ENCODE results near the gene KCNIP4.

Gene KCNIP4

GRCh38 chr4:21457086-21457840, 491.3 kb downstream of the KCNIP4 start:
- H3K4me3 ChIP-seq (replicated peaks; ENCODE audit: insufficient read depth, low read length) = no peak overlapping the region

GRCh38 chr4:21454831-21455230, 493.7 kb downstream of the KCNIP4 start:
- no peak for DNase-seq (ENCODE audit: low read depth in 1 of 2, low spot score in 1 of 2)
- no peak for TF ChIP-seq CTCF (IDR thresholded peaks at IDR 0.05; ENCODE audit: insufficient read depth, low read length)
- TF ChIP-seq REST (IDR thresholded peaks at IDR 0.05; ENCODE audit: insufficient replicate concordance, low read depth) = no peak
- TF ChIP-seq SPI1 (IDR thresholded peaks at IDR 0.05; ENCODE audit: borderline replicate concordance, low read depth) = no peak
- H3K27ac ChIP-seq (replicated peaks) = no peak overlapping the region

More at GRCh38 chr4:21457086-21457840, 491.3 kb downstream of the KCNIP4 start:
- H3K27ac ChIP-seq (replicated peaks) = no peak overlapping the region
- DNase-seq (ENCODE audit: low read depth in 1 of 2, low spot score in 1 of 2) = no peak
- TF ChIP-seq REST (IDR thresholded peaks at IDR 0.05; ENCODE audit: insufficient replicate concordance, low read depth) = no peak
- TF ChIP-seq POLR2AphosphoS5 (IDR thresholded peaks at IDR 0.05; ENCODE audit: low read depth) = no peak
- no peak for TF ChIP-seq CTCF (IDR thresholded peaks at IDR 0.05; ENCODE audit: insufficient read depth, low read length)
- TF ChIP-seq GABPA (IDR thresholded peaks at IDR 0.05; ENCODE audit: low read depth) = no peak
- TF ChIP-seq SPI1 (IDR thresholded peaks at IDR 0.05; ENCODE audit: borderline replicate concordance, low read depth) = no peak
- H3K27me3 ChIP-seq (ENCODE audit: insufficient read depth, poor library complexity, severe bottlenecking) = no peaks in the 10 kb centered on the region

GRCh38 chr4:21454201-21454600, 494.4 kb downstream of the KCNIP4 start:
- Histone ChIP-seq H3K4me3 (replicated peaks; ENCODE audit: insufficient read depth, low read length) (no peak overlapping the region), H3K27ac (replicated peaks) (no peak overlapping the region), H3K27me3 (ENCODE audit: insufficient read depth, poor library complexity, severe bottlenecking) (no peaks in the 10 kb centered on the region)
- DNase-seq (ENCODE audit: low read depth in 1 of 2, low spot score in 1 of 2) = no peak
- TF ChIP-seq GABPA (IDR thresholded peaks at IDR 0.05; ENCODE audit: low read depth) (no peak), CTCF (IDR thresholded peaks at IDR 0.05; ENCODE audit: insufficient read depth, low read length) (no peak), REST (IDR thresholded peaks at IDR 0.05; ENCODE audit: insufficient replicate concordance, low read depth) (no peak), SPI1 (IDR thresholded peaks at IDR 0.05; ENCODE audit: borderline replicate concordance, low read depth) (no peak), POLR2AphosphoS5 (IDR thresholded peaks at IDR 0.05; ENCODE audit: low read depth) (no peak)

More at GRCh38 chr4:21454831-21455230, 493.7 kb downstream of the KCNIP4 start:
- Histone ChIP-seq H3K4me3 (replicated peaks; ENCODE audit: insufficient read depth, low read length) (no peak overlapping the region), H3K27me3 (ENCODE audit: insufficient read depth, poor library complexity, severe bottlenecking) (no peaks in the 10 kb centered on the region)

All from HL-60 (cell line).